H1 (cell line): ENCODE measurements around the gene MSMP. TPM values are rescaled to one million over a fixed set of nuclear protein-coding genes. Genes with fewer than 3 reads are reported as not detected.

Source experiments
- CTCF ChIA-PET: fragments of 300-600 bp; sonication (Branson Sonifier 250); formaldehyde crosslinking; loops from one replicate; lab custom pipeline; 2021; ENCODE audit not compliant: partially characterized antibody; lab: Charles Lee
- POLR2A ChIA-PET: fragments of 300-600 bp; sonication (Branson Sonifier 250); formaldehyde crosslinking; loops from one replicate; lab custom pipeline; 2021; ENCODE audit warnings: inconsistent platforms; ENCODE audit not compliant: partially characterized antibody; lab: Charles Lee
- DNase-seq, 2 experiments: peaks; one replicate each; pipeline versions ENCODE4 v3.0.0 to v3.0.0-alpha.2; 2010 to 2022; ENCODE audit warnings: low spot score in 2 of 2, low read depth in 1 of 2, mixed read lengths in 1 of 2
- FAIRE-seq: peaks from 2 replicates; lab custom pipeline; 2011; peaks lifted over from hg19 to GRCh38; lab: Jason Lieb, UNC
- H2AFZ ChIP-seq: 2 replicates; pipeline ENCODE4 v1.8.1; 2012; ENCODE audit warnings: low read length, inconsistent platforms
- H2AK5ac ChIP-seq: 2 replicates; pipeline ENCODE4 v1.6.1; 2013; ENCODE audit warnings: low read depth, low read length
- H2BK120ac ChIP-seq: replicated peaks from 2 replicates; pipeline ENCODE3; 2013; ENCODE audit warnings: low read depth, low read length, inconsistent platforms
- H2BK12ac ChIP-seq: 2 replicates; pipeline ENCODE4 v1.6.1; 2013; ENCODE audit warnings: low read depth, low read length
- H2BK15ac ChIP-seq: 2 replicates; pipeline ENCODE4 v1.6.1; 2013; ENCODE audit warnings: low read length
- H2BK20ac ChIP-seq: 2 replicates; pipeline ENCODE4 v1.6.1; 2013; ENCODE audit warnings: low read length
- H2BK5ac ChIP-seq: 2 replicates; pipeline ENCODE4 v1.6.1; 2013; ENCODE audit warnings: low read depth, low read length
- H3K14ac ChIP-seq: 2 replicates; pipeline ENCODE4 v1.6.1; 2013; ENCODE audit warnings: inconsistent platforms; ENCODE audit not compliant: insufficient read length
- H3K18ac ChIP-seq: 2 replicates; pipeline ENCODE4 v1.6.1; 2013; ENCODE audit warnings: low read length; ENCODE audit errors: extremely low read depth
- H3K23ac ChIP-seq: 2 replicates; pipeline ENCODE4 v1.6.1; 2013; ENCODE audit warnings: inconsistent platforms; ENCODE audit not compliant: insufficient read length
- H3K23me2 ChIP-seq: 2 replicates; pipeline ENCODE4 v1.6.1; 2013; ENCODE audit warnings: low read depth, low read length
- H3K27ac ChIP-seq: 2 replicates; pipeline ENCODE4 v1.6.1; 2011; ENCODE audit warnings: low read depth, low read length, inconsistent platforms
- H3K27me3 ChIP-seq, 4 experiments: replicated peaks in 1 of 4; 1 replicate in 1 of 4; 2 replicates in 3 of 4; pipeline versions ENCODE4 v1.6.1 to v1.8.1; 2011 to 2013; ENCODE audit warnings: low read length in 3 of 4, mild to moderate bottlenecking in 3 of 4, inconsistent platforms in 2 of 4, mixed read lengths in 2 of 4, moderate library complexity in 1 of 4; ENCODE audit not compliant: control insufficient read depth in 3 of 4, insufficient read depth in 3 of 4; ENCODE audit errors: extremely low read depth in 1 of 4
- H3K36me3 ChIP-seq, 4 experiments: 2 replicates each; pipeline versions ENCODE4 v1.6.1 to v1.8.1; 2011 to 2013; ENCODE audit warnings: mild to moderate bottlenecking in 4 of 4, low read length in 3 of 4, moderate library complexity in 2 of 4, control low read depth in 1 of 4, inconsistent platforms in 1 of 4; ENCODE audit not compliant: insufficient read depth in 4 of 4, control insufficient read depth in 2 of 4
- H3K4ac ChIP-seq: replicated peaks from 2 replicates; pipeline ENCODE3; 2013; ENCODE audit warnings: low read length, low read depth, mixed read lengths, inconsistent platforms; ENCODE audit not compliant: insufficient read length
- H3K4me1 ChIP-seq, 4 experiments: replicated peaks in 1 of 4; 1 replicate in 1 of 4; 2 replicates in 3 of 4; pipeline versions ENCODE4 v1.6.1 to v1.8.1; 2011 to 2013; ENCODE audit warnings: low read length in 3 of 4, inconsistent platforms in 2 of 4, mixed read lengths in 1 of 4; ENCODE audit not compliant: insufficient read depth in 4 of 4, control insufficient read depth in 3 of 4
- H3K4me2 ChIP-seq, 2 experiments: 2 replicates each; pipeline versions ENCODE4 v1.6.1 to v1.8.1; 2011 to 2013; ENCODE audit warnings: low read depth in 2 of 2, low read length in 2 of 2, control low read depth in 1 of 2, inconsistent platforms in 1 of 2, mild to moderate bottlenecking in 1 of 2; ENCODE audit not compliant: insufficient read depth in 1 of 2
- H3K4me3 ChIP-seq, 4 experiments: fragments of 200-600, 300-600 bp in 1 of 4; sonication (generic), shearing (Covaris generic), sonication (Bioruptor Twin) in 1 of 4; 2 replicates each; pipeline versions ENCODE4 v1.5.1 to v1.8.1; 2011 to 2016; ENCODE audit warnings: low read length in 4 of 4, low read depth in 3 of 4, control low read depth in 2 of 4, inconsistent platforms in 2 of 4, mild to moderate bottlenecking in 2 of 4, mixed read lengths in 1 of 4, moderate library complexity in 1 of 4; ENCODE audit not compliant: insufficient read depth in 2 of 4; ENCODE audit errors: extremely low read depth in 1 of 4
- H3K56ac ChIP-seq: replicated peaks from 2 replicates; pipeline ENCODE3; 2013; ENCODE audit warnings: low read depth, mild to moderate bottlenecking, mixed read lengths, low read length, inconsistent platforms; ENCODE audit not compliant: insufficient read length
- H3K79me1 ChIP-seq: 2 replicates; pipeline ENCODE4 v1.6.1; 2013; ENCODE audit warnings: low read depth, low read length, control low read depth
- H3K79me2 ChIP-seq, 2 experiments: 2 replicates each; pipeline versions ENCODE4 v1.6.1 to v1.8.1; 2012 to 2013; ENCODE audit warnings: low read length in 2 of 2, mild to moderate bottlenecking in 2 of 2, inconsistent platforms in 1 of 2; ENCODE audit not compliant: insufficient read depth in 2 of 2, control insufficient read depth in 1 of 2
- H3K9ac ChIP-seq, 4 experiments: replicated peaks in 1 of 4; 1 replicate in 1 of 4; 2 replicates in 3 of 4; pipeline versions ENCODE4 v1.6.1 to v1.8.1; 2011 to 2013; ENCODE audit warnings: low read depth in 3 of 4, low read length in 3 of 4, control low read depth in 2 of 4, mild to moderate bottlenecking in 2 of 4, moderate library complexity in 2 of 4, inconsistent platforms in 1 of 4; ENCODE audit errors: extremely low read depth in 1 of 4
- H3K9me3 ChIP-seq, 2 experiments: 2 replicates each; pipeline versions ENCODE4 v1.6.1 to v1.8.1; 2012 to 2013; ENCODE audit warnings: mild to moderate bottlenecking in 2 of 2, moderate library complexity in 2 of 2, control low read depth in 1 of 2, inconsistent platforms in 1 of 2, low read depth in 1 of 2, low read length in 1 of 2, mixed read lengths in 1 of 2; ENCODE audit not compliant: insufficient read depth in 2 of 2
- H4K20me1 ChIP-seq, 2 experiments: replicated peaks in 1 of 2; 2 replicates each; pipeline versions ENCODE3 to v1.8.1; 2011 to 2013; ENCODE audit warnings: inconsistent platforms in 2 of 2, low read length in 2 of 2, mild to moderate bottlenecking in 1 of 2; ENCODE audit not compliant: insufficient read depth in 2 of 2, control insufficient read depth in 1 of 2
- H4K5ac ChIP-seq: 2 replicates; pipeline ENCODE4 v1.6.1; 2013; ENCODE audit warnings: low read length, low read depth, mixed read lengths, inconsistent platforms; ENCODE audit not compliant: insufficient read length
- H4K8ac ChIP-seq: 2 replicates; pipeline ENCODE4 v1.8.0; 2013; ENCODE audit warnings: mild to moderate bottlenecking, moderate library complexity, low read length, inconsistent platforms; ENCODE audit not compliant: insufficient read depth; ENCODE audit errors: extremely low read depth
- H4K91ac ChIP-seq: replicated peaks from 2 replicates; pipeline ENCODE3; 2013; ENCODE audit warnings: low read length, mixed read lengths, inconsistent platforms; ENCODE audit not compliant: insufficient read length
- ASH2L ChIP-seq: fragments of 200-600, 300-600 bp; sonication (generic); IDR thresholded peaks from one replicate; pipeline ENCODE4 v1.7.1; 2017; ENCODE audit warnings: low read length
- FOSL1 ChIP-seq: IDR thresholded peaks from 2 replicates; pipeline ENCODE4 v1.6.1; 2011; ENCODE audit warnings: mild to moderate bottlenecking, low read depth, low read length, moderate library complexity; ENCODE audit not compliant: insufficient read depth
- GTF2F1 ChIP-seq: IDR thresholded peaks from 2 replicates; pipeline ENCODE4 v1.6.1; 2012; ENCODE audit warnings: low read depth, low read length, improper control_type of control experiment, borderline replicate concordance
- HDAC2 ChIP-seq, 2 experiments: fragments of 300-600 bp in 1 of 2; sonication (generic) in 1 of 2; IDR thresholded peaks; 2 replicates each; pipeline ENCODE4 v1.6.1; 2011 to 2012; ENCODE audit warnings: low read depth in 2 of 2, low read length in 2 of 2, mild to moderate bottlenecking in 2 of 2, moderate library complexity in 2 of 2, borderline replicate concordance in 1 of 2, inconsistent platforms in 1 of 2
- HDAC6 ChIP-seq: IDR thresholded peaks from one replicate; pipeline ENCODE4 v1.7.1; 2012; ENCODE audit warnings: low read depth, mild to moderate bottlenecking, inconsistent platforms, low read length, moderate library complexity
- PHF8 ChIP-seq: fragments of 200-600 bp; sonication (generic); conservative IDR thresholded peaks from 2 replicates; pipeline ENCODE4 v1.7.1; 2012; ENCODE audit warnings: low read depth, mild to moderate bottlenecking, inconsistent platforms, low read length, moderate library complexity
- POU5F1 ChIP-seq: IDR thresholded peaks from 2 replicates; pipeline ENCODE4 v1.6.1; 2011; ENCODE audit warnings: low read depth, mild to moderate bottlenecking, low read length, moderate library complexity
- SAP30 ChIP-seq: fragments of 300-600 bp; sonication (generic); IDR thresholded peaks from 2 replicates; pipeline ENCODE4 v1.7.1; 2012; ENCODE audit warnings: low read length, moderate library complexity, mild to moderate bottlenecking, inconsistent platforms; ENCODE audit not compliant: insufficient read depth, insufficient replicate concordance
- SP1 ChIP-seq: IDR thresholded peaks from 2 replicates; pipeline ENCODE4 v1.6.1; 2011; ENCODE audit warnings: low read depth, low read length
- ZNF274 ChIP-seq: IDR thresholded peaks from 2 replicates; pipeline ENCODE4 v1.7.0; 2012; ENCODE audit warnings: low read length, borderline replicate concordance; ENCODE audit errors: extremely low read depth
- WGBS, 2 experiments: shearing (Covaris generic) in 1 of 2; methylation state at CpG; one replicate each; pipeline versions ENCODE4 v1.1.6 to v1.1.7; 2013 to 2015; ENCODE audit warnings: low lambda C conversion rate in 2 of 2, mixed read lengths in 2 of 2, inconsistent platforms in 1 of 2, low coverage in 1 of 2, missing lambda C conversion rate in 1 of 2; ENCODE audit not compliant: insufficient replicate concordance in 2 of 2, insufficient coverage in 1 of 2, insufficient read length in 1 of 2; ENCODE audit errors: extremely low coverage in 1 of 2, missing lambda C conversion rate in 1 of 2; 5-methylcytosine and 5-hydroxymethylcytosine counted together
- long read RNA-seq, 2 experiments: library from RNA in 1 of 2; library from capped mRNA in 1 of 2; stranded (forward); transcript quantifications; one replicate each; pipeline ENCODE4 v2.0.0, GENCODE V29; 2021; ENCODE audit warnings: inconsistent platforms in 1 of 2
- polyA minus RNA-seq, 3 experiments: library from RNA; depleted of rRNA, polyadenylated mRNA; stranded (reverse); fragments of >200 nt; gene quantifications; 1 replicate in 2 of 3; 2 replicates in 1 of 3; pipeline ENCODE4 v1.2.3, GENCODE V29; 2011
- polyA plus RNA-seq, 7 experiments: library from polyadenylated mRNA; depleted of rRNA in 3 of 7; stranded (reverse) in 5 of 7; unstranded in 2 of 7; fragments of >200 nt in 5 of 7; fragments of 200-250 nt in 2 of 7; gene quantifications; 1 replicate in 5 of 7; 2 replicates in 1 of 7; 4 replicates in 1 of 7; pipeline versions ENCODE4 v1.2.1 to v1.2.3, GENCODE V29; 2011 to 2013; ENCODE audit warnings: missing spikeins in 2 of 7, mixed read lengths in 2 of 7
- total RNA-seq: library from RNA; stranded (reverse); fragmentation: NEBNext Ultra II Directional; extraction: Animal tissue kit (Norgen Biotek cat#: 25700); gene quantifications from 2 replicates; pipeline ENCODE4 v1.2.1, GENCODE V29; 2021

Gene MSMP, protein sequence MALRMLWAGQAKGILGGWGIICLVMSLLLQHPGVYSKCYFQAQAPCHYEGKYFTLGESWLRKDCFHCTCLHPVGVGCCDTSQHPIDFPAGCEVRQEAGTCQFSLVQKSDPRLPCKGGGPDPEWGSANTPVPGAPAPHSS
- total RNA-seq (not detected in 2 replicates), polyA plus RNA-seq (2011; rRNA removed) (0.53 and 1.3 TPM in 2 replicates), polyA minus RNA-seq (2011; rRNA and poly(A)+ RNA removed) (0.49 and 0.79 TPM in 2 replicates)
- polyA plus RNA-seq (2011; cell fraction: cytosol; rRNA removed), result 0.72 TPM
- polyA plus RNA-seq (2011; cell fraction: nucleus; rRNA removed), result 0.56 TPM
- 0.46 to 0.97 TPM in 2 of 4 replicates, not detected in the others for polyA plus RNA-seq (2012, experiment 1 of 2)
- 0.96 TPM for polyA plus RNA-seq (2012, experiment 2 of 2)
- polyA plus RNA-seq (2013, experiment 1 of 2), result 0.49 TPM
- polyA plus RNA-seq (2013, experiment 2 of 2), result 0.81 TPM
- not detected for polyA minus RNA-seq (2011; cell fraction: cytosol; rRNA and poly(A)+ RNA removed)
- not detected for polyA minus RNA-seq (2011; cell fraction: nucleus; rRNA and poly(A)+ RNA removed)
- long read RNA-seq, experiment 1, result 0 reads
- long read RNA-seq, experiment 2, result 0 reads

DNA sequence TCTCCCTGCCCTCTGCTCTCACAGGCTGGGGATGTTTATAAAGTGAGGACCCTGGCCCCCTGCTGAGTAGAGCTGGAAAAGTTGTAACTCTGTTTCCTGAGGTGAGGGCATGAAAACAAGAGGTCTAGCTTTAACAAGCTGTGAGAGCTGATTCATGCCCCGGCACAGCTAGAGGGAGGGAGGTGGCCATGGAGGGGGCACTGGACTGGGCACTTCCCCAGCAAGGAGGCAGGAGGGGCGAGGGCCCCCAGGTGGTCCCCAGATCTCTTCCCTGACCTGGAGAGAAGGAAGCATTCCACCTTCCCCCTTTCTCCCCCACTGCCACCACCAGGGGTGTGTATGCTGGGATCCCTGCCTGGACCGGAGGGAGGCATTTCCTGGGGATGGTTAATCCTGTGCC, at the start of gene MSMP:
TSS of gene MSMP (minus strand) at position 13 of the 400 bp plus-strand sequence. CDS start 147 bp downstream, outside the sequence.
- Histone ChIP-seq H2BK12ac (no peak within 1 kb of the TSS), H3K4ac (no peak within 1 kb of the TSS), H3K27me3 (no peaks in the 10 kb centered on the region), H4K5ac (no peak within 1 kb of the TSS), H4K8ac (no peak within 1 kb of the TSS; the same call in 1 of the 2 replicates), H2BK20ac (no peak within 1 kb of the TSS), H3K9me3 (no peaks in the 10 kb centered on the region), H3K4me1 (peaks cover 0 to 7% (median 4%) of the 10 kb centered on the region in 4 experiments; a peak in 6 of 7 replicates), H3K27ac (no peak within 1 kb of the TSS), H3K79me2 (peaks cover 0 to 17% of the 10 kb centered on the region in 2 experiments; a peak in 2 of 4 replicates), H3K23ac (no peak within 1 kb of the TSS), H3K79me1 (peaks cover 4% of the 10 kb centered on the region; the same call in 1 of the 2 replicates), H2AFZ (no peak within 1 kb of the TSS), H3K23me2 (peaks cover 4% of the 10 kb centered on the region), H2AK5ac (no peak within 1 kb of the TSS), H3K56ac (no peak within 1 kb of the TSS), H2BK120ac (no peak within 1 kb of the TSS), H3K4me2 (no peak within 1 kb of the TSS), H3K9ac (no peak within 1 kb of the TSS), H3K36me3 (peaks cover 3 to 22% (median 15%) of the 10 kb centered on the region in 4 experiments; a peak in 6 of 8 replicates), H4K91ac (no peak within 1 kb of the TSS), H2BK5ac (no peak within 1 kb of the TSS), H3K18ac (no peak within 1 kb of the TSS), H3K4me3 (no peak within 1 kb of the TSS), H2BK15ac (no peak within 1 kb of the TSS), H4K20me1 (no peaks in the 10 kb centered on the region), H3K14ac (no peak within 1 kb of the TSS)
- CTCF ChIA-PET, result interaction anchor here (0.9 to 3.5 kb wide), 8 partner anchors 13 to 58 kb away, joined by 3 to 27 read pairs (median 4); partner anchors contain the start of genes CREB3, SPAG8 and TLN1
- 64% methylated on average over 3 of the region's 3 CpGs; no CpG with 5 or more reads in 1 of the 2 experiments for WGBS, 2 experiments
- FAIRE-seq (no peak), DNase-seq (no peak)
- POLR2A ChIA-PET, result interaction anchor here (1.8 kb wide), 1 partner anchor 59 kb away, joined by 4 read pairs; no protein-coding TSS in a partner anchor
- TF ChIP-seq ZNF274 (no peak), FOSL1 (no peak), HDAC6 (no peak), SAP30 (no peak), PHF8 (no peak), ASH2L (no peak), HDAC2 (IDR thresholded peaks at IDR 0.05; ENCODE audit: borderline replicate concordance in 1 of 2, low read depth in 2 of 2, low read length in 2 of 2) (no peak), GTF2F1 (no peak), POU5F1 (no peak), SP1 (no peak)
